GM13977 (cell line): ENCODE results near the gene NAA15.

Experiments used
- DNase-seq: peaks from one replicate; pipeline ENCODE4 v3.0.0; 2012; ENCODE audit warnings: low spot score
- CTCF ChIP-seq: IDR thresholded peaks from 2 replicates; pipeline ENCODE4 v1.5.1; 2012; ENCODE audit warnings: mild to moderate bottlenecking, control low read depth; ENCODE audit not compliant: insufficient read depth; ENCODE audit errors: extremely low read depth, missing control alignments
- in situ Hi-C: fragments of 300-500 bp; cut with MboI; formaldehyde crosslinking; loops from one replicate; pipeline ENCODE4 v1.12.0; 2022; ENCODE audit warnings: low sequenced_read_pairs, low pct_unique_long_range_greater_than_20kb, mixed read lengths, inconsistent platforms; ENCODE audit not compliant: unreplicated experiment

NAA15 gene

GRCh38 chr4:139266583-139267257, 34.6 kb upstream of the NAA15 start:
- in situ Hi-C loops = no loop called here
- TF ChIP-seq CTCF = no peak
- DNase-seq = peak; percentile 88

GRCh38 chr4:139267301-139267700, 34.0 kb upstream of the NAA15 start:
- no peak for DNase-seq
- TF ChIP-seq CTCF = no peak
- in situ Hi-C loops = no loop called here

DNA sequence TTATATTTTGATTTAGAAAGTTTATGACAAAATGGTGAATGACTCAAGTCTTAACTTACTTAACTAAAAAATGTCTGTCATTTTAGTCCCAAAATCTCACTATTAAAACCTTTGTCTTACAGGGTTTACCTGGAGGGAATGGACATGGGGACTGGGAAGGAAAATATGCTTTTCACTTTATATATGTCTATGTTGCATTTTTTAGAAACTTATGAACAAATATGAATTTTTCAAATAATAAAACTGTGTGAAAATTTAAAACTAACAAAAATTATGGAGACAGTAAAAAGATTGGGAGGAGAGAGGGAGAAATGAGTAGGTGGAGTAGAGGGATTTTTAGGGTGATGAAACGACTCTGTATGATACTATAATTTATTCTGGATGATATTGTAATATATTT, 27.5 kb upstream of the NAA15 start:
- DNase-seq = no peak
- no peak for TF ChIP-seq CTCF
- in situ Hi-C loops = no loop called here

DNA sequence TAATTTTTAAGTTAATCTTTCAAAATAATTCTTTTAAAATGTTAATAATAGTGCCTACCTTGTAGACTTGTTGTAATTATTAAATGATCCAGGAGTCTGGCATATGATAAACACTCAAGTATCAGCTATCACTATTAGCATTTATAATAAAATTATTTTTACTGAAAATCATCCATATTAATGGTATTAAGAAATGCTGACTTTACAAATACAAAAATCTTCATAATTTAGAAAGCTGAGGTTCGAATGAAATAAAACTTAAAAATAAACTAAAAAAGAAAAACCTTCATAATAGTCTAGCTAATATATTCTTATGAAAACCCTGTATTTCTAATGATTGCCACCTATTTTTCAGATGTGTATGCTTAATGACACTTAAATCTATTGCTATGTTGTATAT, 26.5 kb upstream of the NAA15 start:
- no peak for TF ChIP-seq CTCF
- no peak for DNase-seq
- in situ Hi-C loops = no loop called here

DNA sequence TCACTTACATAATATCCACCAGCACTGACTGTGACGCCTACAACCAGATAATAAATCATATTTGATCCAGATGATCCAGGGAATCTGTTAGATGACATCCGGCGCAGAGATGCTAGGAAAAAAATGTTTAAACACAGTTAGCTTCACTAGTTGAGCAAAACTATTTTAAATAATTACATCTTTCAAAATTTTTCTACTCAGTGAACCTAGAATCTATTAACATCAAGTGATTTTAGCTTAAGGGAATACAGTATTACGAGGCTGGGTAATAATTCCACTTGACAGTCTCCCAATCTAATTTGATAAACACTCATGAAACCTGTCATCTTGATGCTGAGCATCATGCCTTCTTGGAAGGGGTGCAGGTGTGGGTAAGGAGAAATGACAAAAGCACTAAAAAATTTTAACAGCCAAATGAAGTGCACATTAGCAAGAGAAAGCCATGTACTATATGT, 26.0 kb upstream of the NAA15 start:
- in situ Hi-C loops = no loop called here
- DNase-seq = no peak

GRCh38 chr4:139278485-139278884, 22.8 kb upstream of the NAA15 start:
- no peak for DNase-seq
- in situ Hi-C loops = no loop called here
- TF ChIP-seq CTCF = no peak

More for the DNA sequence above, 26.0 kb upstream of the NAA15 start:
- no peak for TF ChIP-seq CTCF
